ENCODE results near the gene KIRREL3.

Gene KIRREL3

DNA sequence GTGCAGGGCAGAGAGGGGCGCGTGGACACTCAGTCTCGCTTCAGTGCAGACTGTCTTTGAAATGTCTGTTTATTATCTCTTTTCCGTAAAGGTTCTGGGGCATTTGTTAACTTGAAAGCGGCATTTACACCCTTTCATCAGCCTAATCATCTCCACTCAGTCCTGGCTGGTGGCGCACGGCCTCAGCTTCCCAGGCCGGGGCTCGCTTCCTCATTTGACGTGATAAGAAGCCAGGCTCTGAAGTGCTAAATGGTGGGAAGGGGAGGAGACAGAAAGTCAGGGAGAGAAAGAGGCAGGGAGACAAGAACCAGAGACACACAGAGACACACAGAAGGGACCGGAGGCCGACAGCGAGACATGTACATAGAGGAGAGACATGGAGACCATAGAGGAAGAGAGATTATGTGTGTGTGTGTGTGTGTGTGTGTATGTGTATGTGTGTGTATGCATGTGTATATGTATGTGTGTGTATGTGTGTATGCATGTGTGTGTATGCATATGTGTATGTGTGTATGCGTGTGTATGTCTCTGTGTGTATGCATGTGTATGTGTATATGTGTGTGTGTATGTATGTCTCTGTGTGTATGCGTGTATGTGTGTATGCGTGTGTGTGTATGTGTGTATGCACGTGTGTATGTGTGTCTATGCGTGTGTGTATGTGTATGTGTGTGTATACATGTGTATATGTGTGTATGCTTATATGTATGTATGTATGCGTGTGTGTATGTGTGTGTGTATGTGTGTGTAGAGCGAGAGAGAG, 543.6 kb downstream of the KIRREL3 start:
- no peaks in the 10 kb centered on the region for H3K27me3 ChIP-seq (ENCODE audit: insufficient read depth, low read length)
- H3K36me3 ChIP-seq (ENCODE audit: insufficient read depth, low read length) = no peaks in the 10 kb centered on the region
- no peaks in the 10 kb centered on the region for H3K9me3 ChIP-seq (ENCODE audit: insufficient read depth, low read depth, low read length)
- 82% methylated on average over 20 of the region's 20 CpGs for WGBS
- no peak overlapping the region for H3K27ac ChIP-seq (ENCODE audit: low read depth, low read length)
- H3K9ac ChIP-seq (ENCODE audit: low read depth, low read length) = no peak overlapping the region
- H3K4me3 ChIP-seq (ENCODE audit: low read length) = no peak overlapping the region
- H3K4me1 ChIP-seq (ENCODE audit: insufficient read depth, low read length) = no peaks in the 10 kb centered on the region

DNA sequence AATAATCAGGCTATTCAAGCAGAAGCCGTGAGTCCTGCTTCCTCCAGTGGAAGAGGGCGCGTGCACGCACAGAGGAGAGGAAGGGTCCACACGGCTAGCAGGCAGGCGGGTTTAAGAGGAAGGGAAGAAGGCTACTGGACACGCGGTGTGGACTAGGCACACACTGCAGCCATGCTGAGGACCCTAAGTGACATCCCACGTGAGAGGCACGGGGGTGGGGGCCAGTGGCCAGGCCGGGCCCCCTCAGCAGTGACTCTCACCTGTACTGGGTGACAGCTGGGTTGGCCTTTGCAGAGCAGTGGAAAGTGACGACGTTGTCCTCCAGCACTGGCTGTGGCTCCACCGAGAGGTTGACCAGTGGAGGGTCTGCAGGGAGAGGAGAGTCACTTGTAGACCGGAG, 544.5 kb downstream of the KIRREL3 start:
- H3K27ac ChIP-seq (ENCODE audit: low read depth, low read length) = no peak overlapping the region
- 94% methylated on average over 15 of the region's 15 CpGs for WGBS
- H3K9ac ChIP-seq (ENCODE audit: low read depth, low read length) = no peak overlapping the region
- no peaks in the 10 kb centered on the region for H3K4me1 ChIP-seq (ENCODE audit: insufficient read depth, low read length)
- H3K4me3 ChIP-seq (ENCODE audit: low read length) = no peak overlapping the region
- H3K27me3 ChIP-seq (ENCODE audit: insufficient read depth, low read length) = no peaks in the 10 kb centered on the region
- no peaks in the 10 kb centered on the region for H3K9me3 ChIP-seq (ENCODE audit: insufficient read depth, low read depth, low read length)
- H3K36me3 ChIP-seq (ENCODE audit: insufficient read depth, low read length) = no peaks in the 10 kb centered on the region

DNA sequence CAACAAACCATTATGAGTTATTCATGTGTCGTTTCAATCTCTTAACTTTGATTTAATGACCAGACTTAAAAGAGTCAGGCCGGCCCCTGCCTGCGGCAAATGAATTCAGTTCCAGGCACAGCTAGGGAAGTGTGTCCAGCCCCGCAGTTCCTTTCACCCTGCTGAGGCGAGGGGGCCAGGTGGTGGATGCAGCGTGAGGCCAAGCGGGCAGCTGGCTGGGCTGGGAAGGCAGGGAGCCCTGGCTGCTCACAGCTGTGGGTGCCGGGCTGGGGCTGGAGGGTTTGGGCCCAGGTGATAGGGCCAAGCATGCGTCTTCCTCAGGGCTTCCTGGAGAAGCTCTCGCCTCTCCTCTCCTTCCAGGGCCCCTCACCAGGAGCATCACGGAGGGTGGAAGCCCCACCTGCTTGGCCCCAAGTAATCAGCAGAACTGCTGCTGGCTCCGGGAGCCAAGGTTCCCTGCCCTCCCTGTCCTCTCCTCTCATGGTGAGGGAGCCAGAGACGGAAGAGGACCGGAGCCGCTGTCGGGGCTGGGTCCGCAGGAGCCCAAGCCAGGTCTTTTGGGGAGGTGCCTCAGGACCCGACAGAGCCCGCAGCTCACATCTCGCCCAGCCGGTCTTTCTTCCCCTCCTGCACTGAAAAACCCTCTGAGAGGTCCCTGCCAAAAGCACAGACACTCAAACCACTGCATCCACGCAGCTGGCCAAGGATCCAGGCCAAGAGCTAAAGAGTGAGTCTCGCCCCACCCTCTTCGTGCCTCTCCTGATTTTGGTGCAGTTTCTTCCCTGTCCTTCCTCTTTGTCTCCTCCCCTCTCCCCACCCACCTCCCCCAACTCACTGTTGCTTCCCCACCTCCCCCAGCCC, 548.1 kb downstream of the KIRREL3 start:
- no peaks in the 10 kb centered on the region for H3K27me3 ChIP-seq (ENCODE audit: insufficient read depth, low read length)
- H3K36me3 ChIP-seq (ENCODE audit: insufficient read depth, low read length) = no peaks in the 10 kb centered on the region
- H3K9ac ChIP-seq (ENCODE audit: low read depth, low read length) = no peak overlapping the region
- no peaks in the 10 kb centered on the region for H3K9me3 ChIP-seq (ENCODE audit: insufficient read depth, low read depth, low read length)
- H3K4me3 ChIP-seq (ENCODE audit: low read length) = no peak overlapping the region
- WGBS = 78% methylated on average over 24 of the region's 24 CpGs
- no peaks in the 10 kb centered on the region for H3K4me1 ChIP-seq (ENCODE audit: insufficient read depth, low read length)
- H3K27ac ChIP-seq (ENCODE audit: low read depth, low read length) = no peak overlapping the region

DNA sequence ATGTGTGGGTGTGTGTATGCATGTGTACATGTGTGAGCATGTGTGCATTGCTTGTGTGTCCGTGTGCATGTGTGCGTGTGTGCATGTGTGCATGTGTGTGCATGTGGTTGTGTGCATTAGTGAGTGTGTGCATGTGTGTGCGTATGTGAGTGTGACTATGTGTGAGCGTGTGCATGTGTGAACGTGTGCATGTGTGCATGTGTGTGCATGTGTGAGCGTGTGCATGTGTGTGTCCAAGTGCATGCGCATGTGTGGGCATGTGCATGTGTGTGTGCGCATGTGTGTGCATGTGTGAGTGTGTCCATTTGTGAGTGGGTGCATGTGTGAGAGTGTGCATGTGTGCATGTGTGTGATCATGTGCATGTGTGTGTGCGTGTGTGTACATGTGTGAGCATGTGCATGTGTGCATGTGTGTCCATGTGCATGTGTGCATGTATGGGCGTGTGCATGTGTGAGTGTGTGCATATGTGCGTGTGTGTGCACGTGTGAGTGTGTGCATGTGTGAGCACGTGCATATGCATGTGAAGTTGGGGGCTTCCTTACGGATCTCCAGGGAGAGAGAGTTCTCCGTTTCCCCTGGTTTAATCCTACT, 549.3 kb downstream of the KIRREL3 start:
- WGBS = 92% methylated on average over 15 of the region's 15 CpGs
- Histone ChIP-seq H3K4me1 (ENCODE audit: insufficient read depth, low read length) (no peaks in the 10 kb centered on the region), H3K9me3 (ENCODE audit: insufficient read depth, low read depth, low read length) (no peaks in the 10 kb centered on the region)

DNA sequence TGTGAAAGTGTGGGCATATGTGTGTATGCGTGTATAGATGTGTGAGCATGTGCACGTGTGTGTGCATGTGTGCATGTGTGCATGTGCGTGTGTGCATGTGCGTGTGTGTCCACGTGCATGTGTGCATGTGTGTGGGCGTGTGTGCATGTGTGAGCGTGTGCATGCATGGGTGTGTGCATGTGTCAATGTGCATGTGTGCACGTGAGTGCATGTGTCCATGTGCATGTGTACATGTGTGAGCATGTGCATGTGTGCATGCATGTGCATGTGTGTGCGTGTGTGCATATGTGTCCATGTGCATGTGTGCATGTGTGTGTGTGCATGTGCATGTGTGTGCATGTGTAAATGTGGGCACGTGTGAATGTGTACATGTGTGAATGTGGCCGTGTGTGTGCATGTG, 549.8 kb downstream of the KIRREL3 start:
- Histone ChIP-seq H3K36me3 (ENCODE audit: insufficient read depth, low read length) (no peaks in the 10 kb centered on the region), H3K9me3 (ENCODE audit: insufficient read depth, low read depth, low read length) (no peaks in the 10 kb centered on the region), H3K27ac (ENCODE audit: low read depth, low read length) (no peak overlapping the region), H3K4me1 (ENCODE audit: insufficient read depth, low read length) (no peaks in the 10 kb centered on the region), H3K27me3 (ENCODE audit: insufficient read depth, low read length) (no peaks in the 10 kb centered on the region), H3K9ac (ENCODE audit: low read depth, low read length) (no peak overlapping the region), H3K4me3 (ENCODE audit: low read length) (no peak overlapping the region)
- 93% methylated on average over 11 of the region's 11 CpGs for WGBS

More for the DNA sequence above, 549.3 kb downstream of the KIRREL3 start:
- H3K36me3 ChIP-seq (ENCODE audit: insufficient read depth, low read length) = no peaks in the 10 kb centered on the region
- H3K4me3 ChIP-seq (ENCODE audit: low read length) = no peak overlapping the region
- H3K9ac ChIP-seq (ENCODE audit: low read depth, low read length) = no peak overlapping the region
- H3K27me3 ChIP-seq (ENCODE audit: insufficient read depth, low read length) = no peaks in the 10 kb centered on the region
- H3K27ac ChIP-seq (ENCODE audit: low read depth, low read length) = no peak overlapping the region

DNA sequence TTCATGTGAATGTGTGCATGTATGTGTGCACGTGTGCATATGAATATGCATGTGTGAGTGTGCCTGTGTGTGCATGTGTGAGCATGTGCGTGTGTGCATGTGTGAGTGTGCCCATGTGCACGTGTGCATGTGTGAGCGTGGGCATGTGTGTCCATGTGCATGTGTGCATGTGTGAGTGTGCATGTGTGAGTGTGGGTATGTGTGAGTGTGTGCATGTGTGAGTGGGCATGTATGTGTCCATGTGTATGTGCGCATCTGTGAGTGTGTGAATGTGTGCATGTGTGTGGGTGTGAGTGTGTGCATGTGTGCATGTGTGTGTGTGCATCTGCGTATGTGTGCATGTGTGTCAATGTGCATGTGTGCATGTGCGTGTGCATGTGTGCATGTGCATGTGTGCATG, 550.4 kb downstream of the KIRREL3 start:
- H3K27me3 ChIP-seq (ENCODE audit: insufficient read depth, low read length) = no peaks in the 10 kb centered on the region
- WGBS = 89% methylated on average over 7 of the region's 7 CpGs
- H3K9ac ChIP-seq (ENCODE audit: low read depth, low read length) = no peak overlapping the region
- H3K27ac ChIP-seq (ENCODE audit: low read depth, low read length) = no peak overlapping the region
- H3K9me3 ChIP-seq (ENCODE audit: insufficient read depth, low read depth, low read length) = no peaks in the 10 kb centered on the region
- no peak overlapping the region for H3K4me3 ChIP-seq (ENCODE audit: low read length)
- no peaks in the 10 kb centered on the region for H3K36me3 ChIP-seq (ENCODE audit: insufficient read depth, low read length)
- no peaks in the 10 kb centered on the region for H3K4me1 ChIP-seq (ENCODE audit: insufficient read depth, low read length)

DNA sequence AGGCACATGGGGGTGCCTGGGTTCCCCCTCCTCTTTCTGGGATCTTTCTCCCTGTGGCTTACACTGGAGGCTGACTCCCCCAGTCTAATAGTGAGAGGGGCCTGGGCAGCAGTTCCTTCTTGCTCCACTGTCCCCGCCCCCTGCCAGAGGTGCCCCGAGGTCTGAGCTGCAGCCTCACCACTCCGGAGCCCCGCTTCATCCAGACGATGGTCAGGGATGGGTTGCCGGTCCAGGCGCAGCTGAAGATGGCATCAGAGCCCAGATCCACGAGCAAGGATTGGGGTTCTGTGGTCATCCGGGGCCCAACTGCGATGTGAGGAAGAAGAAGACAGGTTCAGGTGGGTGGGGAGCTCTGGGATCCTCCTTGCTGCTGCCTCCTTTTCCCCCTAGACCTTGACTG, 554.0 kb downstream of the KIRREL3 start:
- no peaks in the 10 kb centered on the region for H3K36me3 ChIP-seq (ENCODE audit: insufficient read depth, low read length)
- no peak overlapping the region for H3K27ac ChIP-seq (ENCODE audit: low read depth, low read length)
- no peaks in the 10 kb centered on the region for H3K27me3 ChIP-seq (ENCODE audit: insufficient read depth, low read length)
- no peak overlapping the region for H3K9ac ChIP-seq (ENCODE audit: low read depth, low read length)
- 88% methylated on average over 10 of the region's 10 CpGs for WGBS
- no peaks in the 10 kb centered on the region for H3K9me3 ChIP-seq (ENCODE audit: insufficient read depth, low read depth, low read length)
- H3K4me1 ChIP-seq (ENCODE audit: insufficient read depth, low read length) = peaks cover 9% of the 10 kb centered on the region; the same call in 1 of the 2 replicates
- H3K4me3 ChIP-seq (ENCODE audit: low read length) = no peak overlapping the region

DNA sequence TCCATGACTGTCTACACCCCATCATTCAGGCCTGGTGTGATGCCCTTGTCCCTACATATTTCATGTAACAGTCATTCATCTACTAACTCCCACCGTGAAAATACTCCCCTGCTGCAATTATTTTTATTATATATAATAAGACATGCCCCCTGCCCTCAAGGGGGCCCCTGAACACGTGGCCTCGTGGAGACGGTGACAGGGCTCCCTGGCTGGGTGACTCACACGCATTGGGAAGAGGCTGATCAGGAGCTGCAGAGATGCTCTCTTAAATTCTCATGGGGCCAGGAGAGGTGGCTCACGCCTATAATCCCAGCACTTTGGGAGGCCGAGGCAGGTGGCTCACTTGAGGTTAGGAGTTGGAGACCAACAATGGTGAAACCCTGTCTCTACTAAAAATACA, 556.5 kb downstream of the KIRREL3 start:
- WGBS = 84% methylated on average over 6 of the region's 7 CpGs
- H3K27ac ChIP-seq (ENCODE audit: low read depth, low read length) = no peak overlapping the region
- no peak overlapping the region for H3K4me3 ChIP-seq (ENCODE audit: low read length)
- H3K36me3 ChIP-seq (ENCODE audit: insufficient read depth, low read length) = no peaks in the 10 kb centered on the region
- H3K9ac ChIP-seq (ENCODE audit: low read depth, low read length) = no peak overlapping the region
- peaks cover 15% of the 10 kb centered on the region for H3K4me1 ChIP-seq (ENCODE audit: insufficient read depth, low read length)
- no peaks in the 10 kb centered on the region for H3K9me3 ChIP-seq (ENCODE audit: insufficient read depth, low read depth, low read length)
- no peaks in the 10 kb centered on the region for H3K27me3 ChIP-seq (ENCODE audit: insufficient read depth, low read length)

DNA sequence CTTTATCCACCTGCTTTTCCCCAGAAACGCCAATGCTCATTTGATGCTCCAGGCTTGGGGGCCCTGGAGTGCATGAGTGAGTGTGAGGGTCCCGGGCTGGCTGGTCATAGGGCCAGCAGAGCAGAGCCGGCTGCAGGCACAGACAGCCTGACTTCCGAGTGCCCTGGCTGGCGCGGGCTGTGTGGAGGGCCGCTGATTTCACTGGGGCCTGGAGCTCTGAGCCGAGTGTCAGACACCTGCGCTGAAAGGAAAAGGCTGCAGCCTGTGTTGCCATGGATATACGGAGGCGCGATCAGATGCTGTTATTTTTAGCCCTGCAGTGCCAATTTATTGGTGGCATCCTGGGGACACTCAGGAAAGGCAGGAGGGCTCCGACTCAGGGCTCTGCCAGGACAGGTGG, 557.5 kb downstream of the KIRREL3 start:
- WGBS = 81% methylated on average over 13 of the region's 13 CpGs
- H3K9ac ChIP-seq (ENCODE audit: low read depth, low read length) = no peak overlapping the region
- no peaks in the 10 kb centered on the region for H3K9me3 ChIP-seq (ENCODE audit: insufficient read depth, low read depth, low read length)
- H3K4me1 ChIP-seq (ENCODE audit: insufficient read depth, low read length) = peaks cover 15% of the 10 kb centered on the region
- no peaks in the 10 kb centered on the region for H3K27me3 ChIP-seq (ENCODE audit: insufficient read depth, low read length)
- H3K27ac ChIP-seq (ENCODE audit: low read depth, low read length) = no peak overlapping the region
- H3K36me3 ChIP-seq (ENCODE audit: insufficient read depth, low read length) = no peaks in the 10 kb centered on the region
- H3K4me3 ChIP-seq (ENCODE audit: low read length) = no peak overlapping the region

DNA sequence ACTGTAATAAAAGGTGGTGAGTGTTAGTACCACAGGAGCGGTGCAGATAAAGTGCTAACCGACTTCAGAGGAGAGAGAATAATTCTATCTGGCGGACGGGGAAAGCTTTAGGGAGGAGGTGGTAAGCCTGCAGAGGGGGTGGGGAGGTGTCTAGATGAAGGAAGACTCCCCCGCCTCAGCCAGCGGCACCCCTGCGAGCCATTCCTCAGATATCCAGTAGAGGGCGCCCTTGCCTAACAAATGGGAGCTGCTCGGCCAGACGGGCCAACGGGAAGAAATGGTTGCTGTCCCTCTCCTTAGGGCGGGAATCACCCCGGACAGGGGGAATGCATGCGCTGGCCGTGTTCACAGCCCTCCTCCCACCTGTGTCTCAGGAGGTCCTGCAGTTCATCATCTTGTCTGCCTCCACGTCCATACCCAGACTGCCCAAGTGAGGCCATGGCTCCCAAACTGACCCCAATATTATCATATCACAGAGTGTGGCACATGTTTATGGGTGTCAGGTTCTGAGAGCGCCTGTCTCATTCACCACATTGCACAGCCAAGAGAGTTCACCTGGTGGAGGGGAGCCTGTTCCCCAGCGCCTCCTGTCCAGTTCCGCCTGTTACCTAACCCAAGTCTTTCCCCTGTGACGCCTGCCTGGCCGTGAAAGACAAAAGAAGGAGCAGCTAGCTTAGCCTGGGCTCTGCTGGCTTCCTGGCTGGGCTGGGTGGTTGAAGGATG, 559.6 kb downstream of the KIRREL3 start:
- 12% methylated on average over 21 of the region's 21 CpGs for WGBS
- H3K4me3 ChIP-seq (ENCODE audit: low read length) = peak overlapping the region; percentile 28; the same call in 1 of the 2 replicates
- no peaks in the 10 kb centered on the region for H3K36me3 ChIP-seq (ENCODE audit: insufficient read depth, low read length)
- no peak overlapping the region for H3K9ac ChIP-seq (ENCODE audit: low read depth, low read length)
- H3K9me3 ChIP-seq (ENCODE audit: insufficient read depth, low read depth, low read length) = no peaks in the 10 kb centered on the region
- no peak overlapping the region for H3K27ac ChIP-seq (ENCODE audit: low read depth, low read length)
- H3K27me3 ChIP-seq (ENCODE audit: insufficient read depth, low read length) = no peaks in the 10 kb centered on the region
- H3K4me1 ChIP-seq (ENCODE audit: insufficient read depth, low read length) = peaks cover 15% of the 10 kb centered on the region

DNA sequence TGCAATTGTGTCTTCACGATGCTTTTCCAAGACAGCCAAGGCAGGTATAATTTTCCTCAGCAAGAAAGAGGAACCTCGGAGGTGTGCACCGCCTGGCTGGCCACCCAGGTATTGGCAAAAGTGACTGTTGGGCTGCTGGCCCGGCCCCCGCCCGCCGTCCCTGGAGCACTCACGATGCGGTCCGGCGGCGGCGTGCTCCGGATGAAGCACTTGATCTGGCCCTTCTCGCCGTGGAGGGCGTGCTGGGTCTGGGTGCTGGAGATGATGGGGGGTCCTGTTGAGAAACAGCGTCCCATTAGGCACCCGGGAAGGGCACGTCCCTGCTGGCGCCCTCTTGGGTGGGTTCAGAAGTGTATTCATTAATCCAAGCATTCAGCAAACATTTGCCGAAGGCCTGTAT, 560.3 kb downstream of the KIRREL3 start:
- H3K27ac ChIP-seq (ENCODE audit: low read depth, low read length) = no peak overlapping the region
- WGBS = 85% methylated on average over 22 of the region's 22 CpGs
- no peak overlapping the region for H3K9ac ChIP-seq (ENCODE audit: low read depth, low read length)
- no peak overlapping the region for H3K4me3 ChIP-seq (ENCODE audit: low read length)
- peaks cover 15% of the 10 kb centered on the region for H3K4me1 ChIP-seq (ENCODE audit: insufficient read depth, low read length)
- H3K9me3 ChIP-seq (ENCODE audit: insufficient read depth, low read depth, low read length) = no peaks in the 10 kb centered on the region
- no peaks in the 10 kb centered on the region for H3K36me3 ChIP-seq (ENCODE audit: insufficient read depth, low read length)
- H3K27me3 ChIP-seq (ENCODE audit: insufficient read depth, low read length) = no peaks in the 10 kb centered on the region
